ENCODE data around the gene FOXR2.

FOXR2 gene, protein sequence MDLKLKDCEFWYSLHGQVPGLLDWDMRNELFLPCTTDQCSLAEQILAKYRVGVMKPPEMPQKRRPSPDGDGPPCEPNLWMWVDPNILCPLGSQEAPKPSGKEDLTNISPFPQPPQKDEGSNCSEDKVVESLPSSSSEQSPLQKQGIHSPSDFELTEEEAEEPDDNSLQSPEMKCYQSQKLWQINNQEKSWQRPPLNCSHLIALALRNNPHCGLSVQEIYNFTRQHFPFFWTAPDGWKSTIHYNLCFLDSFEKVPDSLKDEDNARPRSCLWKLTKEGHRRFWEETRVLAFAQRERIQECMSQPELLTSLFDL

DNA sequence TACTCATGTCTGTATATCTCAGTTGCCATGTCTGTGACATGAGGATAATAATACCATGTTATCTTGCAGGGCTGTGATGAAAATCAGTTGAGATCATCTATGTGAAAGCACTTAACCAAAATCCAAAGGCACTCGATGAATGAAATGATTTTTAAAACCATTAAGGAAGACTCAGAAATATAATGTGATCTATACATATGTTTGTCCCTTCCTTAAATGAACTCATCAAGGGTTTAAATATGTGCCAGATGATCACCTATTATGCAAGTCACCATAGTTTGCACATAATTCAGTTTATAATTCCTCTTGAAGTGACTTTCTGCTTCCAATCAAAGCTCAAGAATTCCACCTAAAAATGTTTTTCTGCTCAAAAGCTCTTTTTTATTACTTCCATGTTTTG lies at the start of gene FOXR2:
Gene FOXR2 (plus strand): TSS at position 301 of the 400 bp plus-strand sequence. CDS start 312 bp downstream, outside the sequence.
- H3K27ac ChIP-seq = no peak within 1 kb of the TSS
- no peak within 1 kb of the TSS for H3K4me3 ChIP-seq

DNA sequence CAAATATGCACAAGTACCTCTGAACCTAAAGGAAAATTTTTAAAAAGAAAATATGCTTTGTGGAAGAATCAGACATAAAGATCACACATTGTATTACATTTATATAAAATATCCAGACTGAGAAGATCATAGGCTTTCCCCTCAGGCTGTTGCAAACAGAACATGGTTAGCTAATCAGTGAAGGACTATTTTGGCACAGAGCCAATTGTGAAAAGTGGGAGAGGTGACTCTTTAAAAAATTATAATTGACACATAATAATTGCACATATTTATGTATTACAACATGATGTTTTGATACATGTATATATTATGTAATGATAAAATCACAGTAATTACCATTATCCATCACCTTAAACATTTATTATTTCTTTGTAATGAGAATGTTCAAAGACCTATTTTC lies 44.1 kb upstream of the FOXR2 start:
- H3K27ac ChIP-seq = no peak overlapping the region
- no peak overlapping the region for H3K4me3 ChIP-seq

DNA sequence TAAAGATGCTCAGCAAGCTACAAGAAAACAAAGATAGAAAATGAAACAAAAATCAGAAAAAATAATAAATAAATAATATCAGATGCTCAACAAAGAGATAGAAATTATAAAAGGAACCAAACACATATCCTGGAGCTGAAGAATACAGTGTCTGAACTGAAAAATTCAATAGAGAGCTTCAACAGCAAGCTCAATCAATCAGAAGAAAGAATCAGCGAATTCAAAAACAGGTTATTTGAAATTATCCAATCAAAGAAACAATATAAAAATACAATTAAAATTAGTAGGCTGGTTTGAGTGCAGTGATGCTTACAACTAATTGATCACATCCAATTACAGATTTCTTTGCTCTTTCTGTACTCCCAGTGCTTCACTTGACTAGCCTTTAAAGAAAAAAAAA lies 40.8 kb upstream of the FOXR2 start:
- no peak overlapping the region for H3K4me3 ChIP-seq

DNA sequence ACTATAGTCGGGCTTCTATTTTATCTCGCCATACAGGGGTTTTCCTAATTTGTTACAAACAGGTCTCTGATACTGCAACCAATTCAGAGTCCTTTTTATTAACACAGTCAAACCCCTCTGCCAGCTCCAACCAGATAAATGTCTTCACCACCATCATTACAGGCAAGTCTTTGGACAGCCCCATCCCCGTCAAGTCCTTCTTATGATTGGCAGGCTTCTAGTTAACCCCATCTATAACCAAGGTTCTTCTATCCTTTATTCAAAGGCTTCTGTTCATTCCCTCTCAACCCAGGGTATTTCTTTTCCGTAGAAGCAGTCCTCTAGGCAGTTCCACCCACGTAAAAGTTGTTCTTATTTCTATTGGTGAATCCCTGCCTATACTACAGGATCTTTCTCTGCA lies 29.9 kb upstream of the FOXR2 start:
- Histone ChIP-seq H3K4me3 (no peak overlapping the region), H3K27ac (no peak overlapping the region)

More for the DNA sequence above, 40.8 kb upstream of the FOXR2 start:
- no peak overlapping the region for H3K27ac ChIP-seq

DNA sequence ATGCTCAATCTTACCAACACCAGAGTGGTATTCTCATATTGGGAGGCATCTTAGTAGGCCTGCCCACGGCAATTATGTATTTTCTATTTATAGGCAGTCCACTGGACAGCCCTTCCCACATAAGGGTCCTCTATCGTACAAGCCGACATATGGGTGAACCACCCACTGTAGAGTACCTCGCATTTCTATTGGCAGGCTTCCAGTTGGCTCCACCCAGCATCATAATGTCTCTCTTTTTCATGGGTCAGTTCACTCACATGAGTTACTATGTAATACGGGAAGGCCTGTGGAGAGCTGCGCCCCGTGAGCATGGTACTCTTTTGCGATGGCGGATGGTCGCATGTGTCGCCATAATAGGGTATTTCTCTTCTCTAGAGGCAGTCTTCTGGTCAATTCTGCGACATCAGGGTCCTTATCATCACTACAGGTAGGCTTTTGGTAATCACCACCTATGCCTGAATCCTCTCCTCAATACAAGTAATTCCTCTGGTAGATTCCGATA lies 29.4 kb upstream of the FOXR2 start:
- Histone ChIP-seq H3K4me3 (no peak overlapping the region), H3K27ac (no peak overlapping the region)

DNA sequence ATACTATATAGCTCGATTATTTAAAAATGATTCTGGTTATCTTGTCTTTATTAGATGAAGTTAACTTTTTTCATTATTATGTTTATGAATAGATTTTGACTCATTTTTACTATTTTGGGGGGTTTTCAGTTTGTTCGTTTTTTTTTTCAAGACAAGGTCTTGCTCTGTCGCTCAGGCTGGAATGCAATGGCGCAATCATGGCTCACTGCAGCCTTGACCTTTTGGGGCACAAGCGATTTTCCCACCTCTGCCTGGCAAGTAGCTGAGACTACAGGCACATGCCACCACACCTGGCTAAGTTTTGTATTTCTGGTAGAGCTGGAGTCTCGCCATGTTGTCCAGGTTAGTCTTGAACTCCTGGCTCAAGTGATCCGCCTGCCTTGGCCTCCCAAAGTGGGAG lies 24.9 kb upstream of the FOXR2 start:
- H3K27ac ChIP-seq = no peak overlapping the region
- H3K4me3 ChIP-seq = no peak overlapping the region

DNA sequence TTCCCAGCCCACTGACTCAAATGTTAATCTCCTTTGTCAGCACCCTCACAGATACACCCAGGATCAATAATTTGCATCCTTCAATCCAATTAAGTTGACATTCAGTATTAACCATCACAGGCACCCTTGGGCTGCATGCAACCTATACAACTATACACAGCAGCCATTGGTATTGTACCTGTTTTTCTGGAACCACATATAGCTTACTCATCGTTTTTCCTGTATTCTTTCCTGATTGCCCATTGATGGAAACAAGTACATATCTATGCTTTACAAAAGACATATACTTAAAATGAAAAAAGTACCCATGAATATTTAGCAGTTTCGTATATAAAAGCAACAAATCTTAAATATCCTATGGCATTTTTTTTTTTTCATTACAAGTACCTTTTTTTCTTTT lies 3.7 kb upstream of the FOXR2 start:
- no peak overlapping the region for H3K27ac ChIP-seq
- H3K4me3 ChIP-seq = no peak overlapping the region

DNA sequence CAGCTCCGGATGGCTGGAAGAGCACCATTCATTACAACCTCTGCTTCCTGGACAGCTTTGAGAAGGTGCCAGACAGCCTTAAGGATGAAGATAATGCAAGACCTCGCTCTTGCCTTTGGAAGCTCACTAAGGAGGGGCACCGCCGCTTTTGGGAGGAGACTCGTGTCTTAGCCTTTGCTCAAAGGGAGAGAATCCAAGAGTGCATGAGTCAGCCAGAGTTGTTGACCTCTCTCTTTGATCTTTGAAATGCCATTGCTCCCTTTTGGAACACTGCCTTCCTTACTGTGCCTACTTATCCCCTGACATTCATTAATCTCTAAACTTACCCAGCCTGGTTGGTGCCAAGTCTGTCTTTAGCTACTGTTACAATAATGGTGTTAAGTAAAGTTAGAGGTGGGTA lies 1.2 kb downstream of the FOXR2 start:
- H3K4me3 ChIP-seq = no peak overlapping the region
- no peak overlapping the region for H3K27ac ChIP-seq

DNA sequence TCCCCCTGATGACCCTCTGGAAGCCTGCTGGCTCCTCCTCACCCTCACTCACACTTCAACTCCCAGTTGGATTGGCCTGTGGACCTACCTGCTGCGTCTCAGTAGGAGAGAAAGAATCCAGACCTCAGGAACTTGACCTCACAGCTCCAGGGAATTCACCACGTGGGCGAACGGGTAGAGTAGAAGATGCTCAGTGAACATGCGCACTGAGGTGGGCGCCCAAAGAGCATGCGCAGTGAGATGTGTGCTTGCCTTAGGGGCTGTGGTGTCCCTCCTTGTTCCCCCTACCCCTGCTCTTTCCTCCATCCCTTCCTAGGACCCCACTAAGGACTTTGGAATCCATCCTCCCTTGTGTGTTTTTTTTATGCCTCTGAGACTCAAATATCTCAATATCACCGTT lies 12.9 kb downstream of the FOXR2 start:
- H3K4me3 ChIP-seq = no peak overlapping the region
- no peak overlapping the region for H3K27ac ChIP-seq

DNA sequence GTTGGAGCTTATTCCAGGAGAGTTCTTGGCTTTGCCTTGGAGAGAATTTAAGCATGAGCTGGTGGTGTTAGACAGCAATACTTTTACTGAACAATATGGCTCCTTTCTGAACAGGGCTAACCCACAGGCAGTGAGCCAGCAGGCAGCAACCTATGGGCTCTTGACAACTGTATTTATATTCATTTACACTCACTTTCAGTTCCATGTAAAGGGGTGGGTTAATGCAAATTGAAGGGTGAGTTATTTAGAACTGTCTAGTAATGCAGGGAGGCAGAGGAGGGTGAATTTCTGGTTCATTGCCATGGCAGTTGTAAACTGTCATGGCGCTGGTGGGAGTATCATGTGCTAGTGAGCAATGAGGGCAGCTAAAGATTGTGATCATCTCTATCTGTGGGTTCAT lies 15.7 kb downstream of the FOXR2 start:
- Histone ChIP-seq H3K27ac (no peak overlapping the region), H3K4me3 (no peak overlapping the region)

DNA sequence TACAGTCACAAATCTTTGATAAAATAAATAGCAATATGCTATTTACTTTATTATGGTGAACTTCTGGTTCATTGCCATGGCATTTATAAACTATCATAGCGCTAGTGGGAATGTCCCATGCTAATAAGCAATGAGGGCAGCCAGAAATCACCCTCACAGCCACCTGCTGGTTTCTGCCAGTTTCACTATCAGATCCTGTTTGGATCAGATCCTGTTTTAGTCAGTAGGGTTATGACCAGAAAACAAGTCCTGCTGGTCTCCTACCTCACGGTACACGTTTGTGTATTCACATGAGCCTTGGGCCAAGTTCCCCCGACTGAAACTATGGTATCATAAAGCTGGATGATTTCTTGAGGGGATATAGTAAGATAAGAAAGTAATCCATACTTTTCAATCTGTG lies 17.7 kb downstream of the FOXR2 start:
- Histone ChIP-seq H3K4me3 (no peak overlapping the region), H3K27ac (no peak overlapping the region)

DNA sequence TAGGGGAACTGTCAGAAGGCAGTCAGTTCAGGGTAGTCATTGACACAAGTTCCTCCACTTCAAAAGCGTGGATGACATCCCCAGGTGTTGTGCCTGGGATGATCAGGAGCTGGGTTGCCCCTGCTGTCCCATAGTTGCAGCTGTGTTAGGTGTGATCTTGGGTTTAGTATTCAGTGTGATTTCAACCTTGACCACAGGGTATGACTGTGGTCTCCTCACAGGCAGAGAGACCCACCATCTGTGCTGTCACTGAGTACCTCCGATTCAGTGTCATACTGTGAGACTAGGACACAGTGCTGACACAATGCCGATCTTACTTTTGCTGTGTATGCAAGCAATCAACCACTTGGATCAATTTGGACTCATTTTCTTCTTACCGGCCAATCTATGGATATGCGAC lies 25.2 kb downstream of the FOXR2 start:
- no peak overlapping the region for H3K27ac ChIP-seq

DNA sequence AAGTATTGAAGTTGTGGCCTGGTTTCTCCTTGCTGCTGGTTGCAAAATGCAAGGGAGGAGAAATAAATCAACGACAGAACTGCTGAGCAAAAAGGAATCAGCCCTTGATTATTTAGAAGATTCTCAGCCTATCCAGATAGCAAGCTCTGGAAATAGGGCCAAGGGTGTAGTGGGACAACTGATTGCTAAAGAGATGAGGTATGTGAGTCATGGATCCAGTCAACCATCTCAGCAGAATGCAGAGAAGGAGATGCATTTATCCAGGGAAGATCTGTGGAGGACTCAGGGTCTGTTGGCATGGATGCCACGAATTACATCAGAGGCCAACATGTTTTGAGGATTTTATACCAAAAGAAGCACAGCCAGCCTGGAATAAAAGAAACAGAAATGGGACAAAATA lies 36.7 kb downstream of the FOXR2 start:
- no peak overlapping the region for H3K4me3 ChIP-seq
- H3K27ac ChIP-seq = no peak overlapping the region

More for the DNA sequence above, 25.2 kb downstream of the FOXR2 start:
- no peak overlapping the region for H3K4me3 ChIP-seq

DNA sequence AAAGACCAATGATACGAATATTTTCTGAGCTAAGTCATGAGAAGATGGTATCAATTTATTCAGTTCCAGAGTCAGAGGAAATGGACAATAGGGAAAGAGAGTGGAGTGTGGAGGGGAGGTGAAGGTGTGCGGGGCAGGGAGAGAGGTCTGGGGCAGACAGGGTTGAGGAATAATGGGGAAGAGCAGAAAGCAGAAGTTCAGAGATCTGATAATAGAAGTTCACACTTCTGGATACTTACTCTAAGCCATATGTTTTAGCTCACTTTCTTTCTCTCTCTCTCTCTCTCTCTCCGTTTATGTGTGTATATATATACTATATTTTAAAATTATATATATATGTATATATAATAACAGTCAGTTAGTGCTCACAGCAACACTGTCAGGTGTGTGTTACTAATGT lies 40.4 kb downstream of the FOXR2 start:
- no peak overlapping the region for H3K27ac ChIP-seq
- H3K4me3 ChIP-seq = no peak overlapping the region

DNA sequence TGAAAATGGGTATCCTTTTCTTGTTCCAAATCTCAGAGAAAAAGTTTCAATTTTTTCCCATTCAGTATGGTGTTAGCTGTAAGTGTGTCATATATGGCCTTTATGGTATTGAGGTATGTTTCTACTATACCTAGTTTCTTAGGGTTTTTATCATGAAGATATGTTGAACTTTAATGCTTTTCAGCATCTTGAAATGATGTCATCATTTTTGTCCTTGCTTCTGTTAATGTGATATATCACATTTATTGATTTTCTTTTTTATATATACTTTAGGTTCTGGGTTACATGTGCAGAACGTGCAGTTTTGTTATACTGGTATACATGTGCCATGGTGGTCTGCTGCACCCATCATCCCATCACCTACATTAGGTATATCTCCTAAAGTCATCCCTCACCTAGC lies 44.9 kb downstream of the FOXR2 start:
- Histone ChIP-seq H3K4me3 (no peak overlapping the region), H3K27ac (no peak overlapping the region)

Data from skin epidermis (tissue), 12 donors.